BJ (cell line): ENCODE data around the gene BICRAL. TPM values are rescaled to one million over a fixed set of nuclear protein-coding genes. Genes with fewer than 3 reads are reported as not detected.

Source experiments
- CTCF ChIA-PET: fragments of 350-600 bp; formaldehyde crosslinking; extraction: SDS; loops from one replicate; lab custom pipeline; 2021; ENCODE audit warnings: antibody characterized with exemption, inconsistent platforms; lab: Yijun Ruan, JAX
- POLR2A ChIA-PET: fragments of 300-600 bp; sonication (Branson Sonifier 250); formaldehyde crosslinking; extraction: SDS; loops from one replicate; lab custom pipeline; 2021; ENCODE audit warnings: antibody characterized with exemption; lab: Charles Lee
- DNase-seq: peaks from one replicate; pipeline ENCODE4 v3.0.0-alpha.2; 2011; ENCODE audit warnings: low read depth
- H3K27me3 ChIP-seq: 2 replicates; pipeline ENCODE4 v1.6.0; 2011; ENCODE audit warnings: low read length; ENCODE audit not compliant: control insufficient read depth, insufficient read depth
- H3K36me3 ChIP-seq: 2 replicates; pipeline ENCODE4 v1.5.1; 2011; ENCODE audit warnings: low read length; ENCODE audit not compliant: control insufficient read depth, insufficient read depth
- H3K4me3 ChIP-seq: 2 replicates; pipeline ENCODE4 v1.5.1; 2011; ENCODE audit warnings: low read depth, mild to moderate bottlenecking, control low read depth, low read length
- CTCF ChIP-seq: IDR thresholded peaks from 2 replicates; pipeline ENCODE4 v1.5.1; 2011; ENCODE audit warnings: low read depth, mild to moderate bottlenecking, control low read depth, inconsistent platforms, low read length, moderate library complexity; ENCODE audit not compliant: insufficient read depth
- polyA plus RNA-seq: library from polyadenylated mRNA; depleted of rRNA; stranded (reverse); fragments of >200 nt; gene quantifications from 2 replicates; pipeline ENCODE4 v1.2.3, GENCODE V29; 2011

Gene BICRAL
- polyA plus RNA-seq, 1 experiment = 7.4 TPM

GRCh38 chr6:42784717-42785498 is 3.1 kb downstream of the BICRAL start:
- POLR2A ChIA-PET = interaction anchor here (0.6 kb wide), 1 partner anchor 8 kb away, joined by 4 read pairs; no protein-coding TSS in a partner anchor
- DNase-seq = no peak
- Histone ChIP-seq H3K27me3 (no peaks in the 10 kb centered on the region), H3K36me3 (no peaks in the 10 kb centered on the region), H3K4me3 (peak overlapping the region; percentile 72)
- CTCF ChIA-PET = no interaction called here
- no peak for TF ChIP-seq CTCF

GRCh38 chr6:42786525-42786985 is 4.7 kb downstream of the BICRAL start:
- ChIA-PET POLR2A (no interaction called here), CTCF (interaction anchor here (0.6 kb wide), 1 partner anchor 30 kb away, joined by 4 read pairs; no protein-coding TSS in a partner anchor)
- Histone ChIP-seq H3K27me3 (no peaks in the 10 kb centered on the region), H3K4me3 (no peak overlapping the region), H3K36me3 (no peaks in the 10 kb centered on the region)
- no peak for DNase-seq
- TF ChIP-seq CTCF = no peak

- Histone ChIP-seq H3K27me3 (no peaks in the 10 kb centered on the region), H3K36me3 (no peaks in the 10 kb centered on the region), H3K4me3 (no peak overlapping the region)
- CTCF ChIA-PET = interaction anchor here (1.2 kb wide), 1 partner anchor 12 kb away, joined by 3 read pairs; no protein-coding TSS in a partner anchor
- TF ChIP-seq CTCF = no peak
- POLR2A ChIA-PET = no interaction called here
- no peak for DNase-seq
Measured at GRCh38 chr6:42787063-42787472, 5.2 kb downstream of the BICRAL start.

GRCh38 chr6:42788671-42789070 is 6.8 kb downstream of the BICRAL start:
- H3K27me3 ChIP-seq = no peaks in the 10 kb centered on the region
- ChIA-PET CTCF (interaction anchor here (0.6 kb wide), 1 partner anchor 274 kb away, joined by 3 read pairs; no protein-coding TSS in a partner anchor), POLR2A (interaction anchor here (0.6 kb wide), 1 partner anchor 458 kb away, joined by 7 read pairs; no protein-coding TSS in a partner anchor)
- H3K36me3 ChIP-seq = no peaks in the 10 kb centered on the region
- no peak for DNase-seq
- no peak overlapping the region for H3K4me3 ChIP-seq
- no peak for TF ChIP-seq CTCF

- no peak overlapping the region for H3K4me3 ChIP-seq
- TF ChIP-seq CTCF = no peak
- H3K27me3 ChIP-seq = no peaks in the 10 kb centered on the region
- ChIA-PET CTCF (interaction anchor here (1.0 to 1.2 kb wide), 2 partner anchors 18 to 94 kb away, joined by 3 to 4 read pairs; no protein-coding TSS in a partner anchor), POLR2A (interaction anchor here (1.0 kb wide), 1 partner anchor 8 kb away, joined by 22 read pairs; the partner anchor contains the start of gene BICRAL)
- H3K36me3 ChIP-seq = no peaks in the 10 kb centered on the region
- DNase-seq = no peak
Measured at GRCh38 chr6:42790549-42791181, 8.8 kb downstream of the BICRAL start.
